HL-60/S4 treated with phorbol 12-myristate 13-acetate at 8.2 ng/mL for 4 days and 3 days (cell line): Measurements from ENCODE around the gene DOK7.

Source experiments
- in situ Hi-C: fragments of 300-500 bp; cut with MboI; formaldehyde crosslinking; loops from 2 replicates; pipeline ENCODE4 v1.15.0; 2022; ENCODE audit warnings: low sequenced_read_pairs

DOK7 gene

DNA sequence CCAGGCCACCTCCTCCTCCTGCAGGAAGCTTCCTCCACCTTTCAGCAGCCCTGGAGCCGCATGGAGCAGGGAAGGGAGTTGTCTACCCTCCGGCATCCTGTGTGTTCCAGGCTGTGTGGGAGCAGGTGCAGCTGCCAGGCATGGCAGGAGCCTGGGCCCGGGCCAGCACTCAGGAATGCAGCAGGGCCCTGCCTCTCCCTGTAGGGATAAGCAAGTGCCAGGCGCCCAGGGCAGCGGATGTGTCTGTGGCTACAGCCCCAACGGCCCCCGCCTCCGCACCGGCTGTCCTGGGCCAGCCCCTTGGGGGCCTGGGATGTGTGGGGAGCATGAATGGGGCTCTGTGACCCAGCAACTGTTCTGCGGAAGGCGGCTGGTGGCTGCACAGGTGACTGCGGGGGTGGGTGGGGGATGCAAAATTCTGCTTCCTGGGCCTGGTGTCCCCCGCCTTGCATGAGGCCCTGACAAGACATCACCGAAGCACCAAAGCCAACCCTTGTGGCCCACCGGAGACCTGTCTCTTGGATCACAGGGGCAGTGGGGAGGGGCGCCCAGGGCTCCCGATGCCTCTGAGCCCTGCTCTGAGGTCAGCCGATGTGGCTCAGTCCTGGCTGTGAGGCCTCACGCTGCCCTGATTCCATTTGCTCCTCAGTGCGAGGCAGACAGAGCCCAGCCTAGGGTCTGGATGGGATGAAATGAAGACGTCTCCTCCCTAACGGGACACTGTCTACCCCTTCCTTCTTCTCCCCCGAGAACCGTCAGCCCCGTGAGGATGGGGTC is 1.4 kb upstream of the DOK7 start:
- in situ Hi-C loops: no loop called here

DNA sequence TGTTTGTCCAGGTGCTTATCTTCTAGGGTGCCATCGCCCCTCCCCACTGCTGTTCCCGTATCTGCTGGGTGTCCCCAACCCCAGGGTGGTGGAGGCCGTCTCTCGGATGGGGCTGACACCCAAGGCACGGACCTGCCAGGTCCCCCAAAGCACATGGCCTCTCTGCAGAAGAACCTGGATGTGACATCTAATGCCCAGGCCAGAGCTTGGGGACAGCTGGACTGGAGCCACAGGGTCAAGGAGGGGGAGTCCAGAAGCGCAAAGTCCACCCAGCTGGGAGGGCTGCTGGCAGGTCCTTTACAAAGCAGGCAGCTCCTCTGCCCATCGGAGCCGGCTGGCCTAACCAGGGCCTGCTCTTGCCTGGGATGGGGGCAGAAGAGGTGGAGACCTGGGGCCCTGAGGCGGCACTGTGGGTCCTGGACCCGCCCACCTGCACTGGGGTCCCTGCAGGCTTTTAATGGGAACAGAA is 751 bp upstream of the DOK7 start:
- in situ Hi-C loops: no loop called here

DNA sequence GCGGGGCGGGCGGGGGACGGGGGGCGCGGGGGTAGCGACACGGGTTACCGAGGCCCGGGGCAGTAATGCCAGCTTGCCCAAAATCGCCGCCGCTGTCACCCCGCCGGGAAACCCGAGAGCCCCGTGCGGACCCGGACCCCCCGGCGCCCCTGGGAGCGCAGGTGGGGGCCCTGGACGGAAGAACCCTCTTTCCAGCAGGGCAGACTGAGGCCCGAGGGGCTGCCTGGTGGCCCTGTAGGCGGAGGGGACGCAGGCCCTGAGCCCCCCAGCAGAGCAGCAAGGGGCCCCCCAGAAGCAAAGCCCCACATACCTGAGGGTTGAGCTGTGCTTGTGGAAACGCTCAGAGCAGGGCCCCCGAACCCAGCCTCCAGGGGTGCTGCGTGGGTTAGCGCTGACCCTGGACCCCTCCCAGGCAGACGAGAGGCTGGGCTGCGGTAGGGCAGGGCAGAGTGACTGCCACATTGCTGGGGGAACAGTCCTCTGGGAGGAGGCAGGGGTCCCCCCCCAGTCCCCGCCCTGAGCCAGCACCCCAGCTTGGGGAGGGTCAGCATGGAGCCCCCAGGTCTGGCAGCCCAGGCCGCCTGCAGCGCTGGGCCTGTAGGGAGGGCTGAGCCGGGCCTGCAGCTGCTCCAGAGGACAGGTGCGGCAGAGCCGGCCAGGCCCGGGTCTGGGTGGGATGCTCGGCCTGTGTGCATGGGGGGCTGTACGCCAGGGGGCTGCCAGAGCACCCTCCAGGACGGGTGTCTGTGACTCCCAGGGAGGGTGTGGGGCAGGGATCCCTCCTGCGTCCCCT is 646 bp downstream of the DOK7 start:
- in situ Hi-C loops: no loop called here

DNA sequence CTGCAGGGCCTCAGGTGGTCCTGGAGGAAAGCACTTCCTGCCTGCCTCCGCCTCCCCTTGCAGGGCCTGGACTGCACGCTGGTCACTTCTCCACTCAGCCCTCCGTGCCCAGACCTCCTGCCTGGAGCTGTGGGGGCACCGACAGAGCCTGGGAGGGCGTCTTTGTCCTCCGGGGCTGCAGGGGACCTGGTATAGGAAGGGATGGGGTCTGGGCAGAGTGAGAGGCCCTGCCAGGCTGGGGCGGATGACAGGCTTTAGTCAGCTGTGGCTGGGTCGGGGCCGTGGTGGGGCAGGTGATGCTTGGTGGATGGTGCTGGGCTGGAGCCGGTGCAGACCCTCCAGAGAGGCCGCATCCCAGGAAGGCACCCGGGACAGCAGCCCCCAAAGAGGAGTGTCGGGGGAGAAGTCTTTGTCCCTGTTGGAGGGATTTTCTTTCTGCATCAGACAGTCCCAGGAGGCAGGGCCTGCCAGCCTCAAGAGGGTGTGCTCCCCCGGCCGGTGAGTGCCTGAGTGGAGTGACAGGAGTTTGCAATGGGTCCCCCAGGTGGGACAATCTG is 1.3 kb downstream of the DOK7 start:
- in situ Hi-C loops: no loop called here

DNA sequence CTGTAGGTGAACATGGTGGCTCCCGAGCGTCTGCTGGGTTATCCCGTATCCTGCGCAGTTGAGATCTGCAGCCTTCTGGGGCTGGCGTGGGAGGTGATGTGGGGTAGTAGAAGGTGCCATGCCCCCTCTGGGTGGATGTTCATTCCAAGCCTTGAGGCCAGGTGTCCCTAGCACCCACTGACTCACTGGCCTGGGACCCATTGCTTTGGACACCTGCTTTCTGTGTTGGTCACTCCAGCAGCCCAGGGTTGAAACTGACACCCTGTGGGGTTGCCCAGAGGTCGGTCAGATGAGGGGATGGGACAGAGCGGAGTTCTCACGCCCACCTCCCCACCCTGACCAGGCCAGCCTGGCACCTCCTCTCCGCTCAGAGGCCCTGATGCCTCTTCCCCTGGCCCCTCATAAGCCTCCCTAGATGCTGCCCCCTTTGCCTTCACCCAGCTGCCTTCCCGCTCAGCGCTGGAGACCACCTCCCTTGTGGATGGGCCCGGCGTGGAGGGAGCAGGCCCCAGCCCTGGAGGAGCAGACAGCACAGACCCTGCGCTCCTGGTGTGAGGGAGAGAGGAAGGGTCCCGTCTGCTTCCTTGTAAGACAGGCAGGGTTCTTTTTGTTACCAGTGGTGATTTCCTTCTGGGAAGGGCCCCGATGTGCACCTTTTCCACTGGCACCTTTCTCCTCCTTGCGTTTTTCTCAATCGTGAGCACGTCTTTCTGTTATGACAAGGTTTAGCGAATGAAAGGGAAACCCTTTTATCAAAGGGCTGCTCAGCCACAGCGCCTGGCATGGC is 2.0 kb downstream of the DOK7 start:
- in situ Hi-C loops: no loop called here

DNA sequence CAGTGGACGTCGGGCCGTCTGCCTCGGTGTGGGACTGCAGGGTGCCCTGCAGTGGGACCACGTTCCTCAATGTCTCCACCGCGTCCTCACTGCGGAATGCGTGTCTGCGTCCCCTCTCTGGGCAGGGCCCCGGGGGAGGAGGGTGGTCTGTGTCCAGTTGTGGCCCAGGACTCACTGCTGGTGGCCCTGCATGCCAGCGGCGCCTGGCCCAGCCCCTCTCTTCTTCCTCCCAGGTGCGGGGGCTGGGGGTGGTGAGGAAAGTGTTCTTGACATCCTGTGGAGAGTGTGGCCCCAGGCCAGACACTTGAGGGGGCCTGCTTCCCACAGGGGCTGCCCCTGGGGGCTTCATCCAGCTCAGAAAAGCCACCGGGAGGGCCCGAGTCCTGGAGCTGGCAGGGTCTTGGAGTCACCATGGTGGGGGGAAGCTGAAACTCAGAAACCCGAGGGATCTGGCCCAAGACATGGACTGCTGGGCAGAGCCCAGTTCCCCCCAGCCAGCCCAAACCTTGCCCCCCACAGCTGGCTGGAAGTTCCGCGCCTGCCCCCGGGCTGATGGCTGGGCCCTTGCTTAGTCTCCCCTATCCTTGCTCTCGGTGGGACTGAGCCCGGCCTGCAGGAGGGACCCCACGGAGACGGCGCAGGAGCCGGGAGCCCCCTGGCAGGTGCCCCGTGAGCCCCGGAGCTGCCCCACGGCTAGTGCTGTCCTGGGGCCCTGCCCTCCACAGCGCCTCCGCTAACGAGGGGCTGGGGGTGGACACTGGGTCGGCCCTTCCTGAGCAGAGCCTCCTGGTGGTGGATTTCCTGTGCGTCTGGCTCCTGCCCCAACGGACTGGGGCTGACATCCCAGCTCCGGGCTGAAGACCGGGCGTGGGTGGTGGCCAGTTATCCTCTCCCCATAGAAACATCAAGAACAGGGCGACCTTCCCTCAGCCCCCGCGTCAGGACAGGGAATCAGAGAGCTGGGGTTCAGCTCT is 2.9 kb downstream of the DOK7 start:
- in situ Hi-C loops: no loop called here

DNA sequence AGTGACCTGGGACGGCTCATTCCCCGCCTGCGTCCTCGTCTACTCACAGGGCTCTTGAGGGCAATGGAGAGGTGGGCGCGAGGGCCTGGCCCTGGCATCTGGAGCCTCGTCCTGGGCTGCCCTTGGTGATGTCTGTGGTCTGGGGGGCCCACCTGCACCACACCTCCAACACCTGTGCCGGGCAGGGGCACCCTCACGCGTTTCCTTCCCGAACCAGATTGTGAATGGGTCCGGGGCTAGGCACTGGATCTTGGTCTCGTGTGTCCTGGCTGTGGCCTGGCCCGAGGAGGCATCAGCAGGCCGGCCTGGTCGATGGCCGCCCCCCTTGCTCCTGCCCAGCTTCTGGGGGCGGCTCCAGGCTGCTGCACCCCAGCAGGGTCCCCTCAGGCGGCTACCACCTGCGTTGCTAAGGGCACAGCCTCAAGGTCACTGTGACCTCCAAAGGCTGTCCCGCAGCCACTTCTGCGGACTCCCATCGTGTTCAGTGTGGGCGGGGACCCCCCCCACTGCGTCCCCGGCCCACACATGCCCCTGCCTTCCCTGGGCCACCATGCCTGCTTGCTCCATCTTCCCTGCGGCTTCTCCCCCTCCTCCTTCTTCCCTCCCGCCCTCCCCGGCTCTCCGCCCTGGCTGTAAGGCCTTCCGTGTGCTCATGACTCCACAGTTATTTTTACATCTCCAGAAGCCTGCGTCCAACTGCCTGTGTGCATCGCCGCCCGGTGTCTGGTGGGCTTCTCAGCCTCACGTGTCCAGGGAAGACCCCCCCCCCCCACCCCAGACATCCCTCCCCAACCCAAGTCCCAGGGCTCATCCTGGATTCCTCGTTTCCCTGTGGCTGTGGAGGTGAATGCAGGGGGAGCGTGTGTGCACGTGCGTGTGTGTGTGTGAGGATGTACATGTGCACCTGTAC is 3.8 kb downstream of the DOK7 start:
- in situ Hi-C loops: no loop called here

DNA sequence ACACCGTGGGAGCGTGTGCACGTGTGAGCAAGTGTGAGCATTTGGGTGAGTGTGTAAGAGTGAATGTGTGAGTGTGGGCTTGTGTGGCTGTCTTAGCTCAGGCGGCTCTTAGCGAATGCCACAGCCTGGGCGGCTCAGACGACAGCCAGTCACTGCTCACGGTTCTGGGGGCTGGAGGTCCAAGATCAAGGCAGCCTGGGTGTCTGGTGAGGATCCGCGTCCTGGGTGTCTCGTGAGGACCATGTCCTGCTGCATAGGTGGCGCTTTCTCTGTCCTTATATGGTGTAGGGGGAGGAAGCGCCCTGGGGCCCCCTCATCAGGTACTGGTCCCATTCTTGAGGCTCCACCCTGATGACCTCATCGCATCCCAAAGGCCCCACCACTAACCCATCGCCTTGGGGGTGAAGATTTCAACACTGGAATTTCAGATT is 4.5 kb downstream of the DOK7 start:
- in situ Hi-C loops: no loop called here

DNA sequence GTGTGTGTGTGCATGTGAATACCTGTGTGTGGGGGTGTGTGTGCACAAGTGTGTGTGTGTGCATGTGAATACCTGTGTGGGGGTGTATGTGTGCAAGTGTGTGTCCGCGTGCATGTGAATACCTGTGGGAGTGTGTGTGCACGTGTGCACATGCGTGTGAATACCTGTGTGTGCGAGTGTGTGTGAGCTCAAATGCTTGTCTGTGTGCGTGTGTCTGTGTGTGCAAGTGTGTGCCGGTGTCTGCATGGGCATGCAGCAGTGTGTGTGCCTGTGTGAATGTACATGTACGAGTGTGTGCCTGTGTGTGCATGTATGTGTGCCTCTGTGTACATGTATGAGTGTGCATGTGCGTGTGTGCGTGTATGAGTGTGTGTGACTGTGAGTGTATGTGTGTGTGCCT is 5.0 kb downstream of the DOK7 start:
- in situ Hi-C loops: no loop called here

DNA sequence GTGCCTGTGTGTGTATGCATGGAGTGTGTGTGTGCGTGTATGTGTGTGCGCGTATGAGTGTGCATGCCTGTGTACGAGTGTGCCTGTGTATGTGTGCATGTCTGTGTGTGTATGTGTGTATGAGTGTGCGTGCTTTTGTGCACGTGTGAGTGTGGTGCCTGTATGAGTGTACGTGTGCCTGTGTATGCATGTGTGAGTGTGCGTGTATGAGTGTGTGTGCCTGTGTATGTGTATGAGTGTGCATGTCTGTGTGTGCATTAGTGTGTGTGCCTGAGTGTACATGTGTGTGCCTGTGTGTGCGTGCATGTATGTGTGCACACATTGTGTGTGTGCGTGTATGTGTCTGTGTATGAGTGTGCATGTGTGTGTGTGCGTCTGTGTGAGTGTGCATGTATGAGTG is 5.7 kb downstream of the DOK7 start:
- in situ Hi-C loops: no loop called here

DNA sequence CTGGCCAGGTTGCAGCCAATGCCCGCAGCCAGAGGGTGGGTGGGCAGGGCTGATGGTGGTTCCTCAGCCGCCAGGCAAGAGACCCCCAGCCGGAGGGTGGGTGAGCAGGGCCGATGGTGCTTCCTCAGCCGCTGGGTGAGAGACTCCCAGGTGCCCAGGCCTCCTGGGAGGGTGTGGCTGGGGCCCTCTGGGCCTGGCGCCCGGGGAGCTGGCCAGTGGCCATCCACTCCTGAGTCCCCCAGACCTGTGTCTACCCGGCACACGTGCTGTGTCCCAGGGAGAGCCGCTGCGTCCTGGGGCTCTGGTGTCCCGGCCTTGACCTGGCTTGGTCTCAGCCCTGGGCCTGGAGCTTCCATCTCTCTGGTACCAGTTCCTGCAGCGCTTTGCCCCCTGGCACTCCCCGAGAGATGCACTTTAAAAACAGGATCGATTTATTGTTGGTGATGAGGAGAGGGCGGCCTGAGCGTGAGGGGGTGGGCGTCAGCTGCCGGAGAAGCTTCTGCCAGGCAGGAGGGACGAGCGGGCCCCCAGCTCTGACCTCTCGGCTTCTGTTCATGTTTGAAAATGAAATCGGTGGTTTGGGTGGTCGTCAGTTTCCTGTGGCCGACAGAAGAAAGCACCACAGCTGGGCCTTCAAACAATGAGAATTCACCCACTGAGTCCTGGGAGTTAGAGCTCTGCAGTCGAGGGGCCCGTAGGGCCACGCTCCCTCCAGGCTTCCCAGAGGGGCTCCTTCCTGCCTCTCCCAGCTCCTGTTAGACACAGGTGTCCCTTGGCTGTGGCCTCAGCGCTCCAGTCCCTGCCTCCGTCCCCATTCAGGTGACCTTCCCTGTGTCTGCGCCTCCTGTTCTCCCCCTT is 6.5 kb downstream of the DOK7 start:
- in situ Hi-C loops: no loop called here

DNA sequence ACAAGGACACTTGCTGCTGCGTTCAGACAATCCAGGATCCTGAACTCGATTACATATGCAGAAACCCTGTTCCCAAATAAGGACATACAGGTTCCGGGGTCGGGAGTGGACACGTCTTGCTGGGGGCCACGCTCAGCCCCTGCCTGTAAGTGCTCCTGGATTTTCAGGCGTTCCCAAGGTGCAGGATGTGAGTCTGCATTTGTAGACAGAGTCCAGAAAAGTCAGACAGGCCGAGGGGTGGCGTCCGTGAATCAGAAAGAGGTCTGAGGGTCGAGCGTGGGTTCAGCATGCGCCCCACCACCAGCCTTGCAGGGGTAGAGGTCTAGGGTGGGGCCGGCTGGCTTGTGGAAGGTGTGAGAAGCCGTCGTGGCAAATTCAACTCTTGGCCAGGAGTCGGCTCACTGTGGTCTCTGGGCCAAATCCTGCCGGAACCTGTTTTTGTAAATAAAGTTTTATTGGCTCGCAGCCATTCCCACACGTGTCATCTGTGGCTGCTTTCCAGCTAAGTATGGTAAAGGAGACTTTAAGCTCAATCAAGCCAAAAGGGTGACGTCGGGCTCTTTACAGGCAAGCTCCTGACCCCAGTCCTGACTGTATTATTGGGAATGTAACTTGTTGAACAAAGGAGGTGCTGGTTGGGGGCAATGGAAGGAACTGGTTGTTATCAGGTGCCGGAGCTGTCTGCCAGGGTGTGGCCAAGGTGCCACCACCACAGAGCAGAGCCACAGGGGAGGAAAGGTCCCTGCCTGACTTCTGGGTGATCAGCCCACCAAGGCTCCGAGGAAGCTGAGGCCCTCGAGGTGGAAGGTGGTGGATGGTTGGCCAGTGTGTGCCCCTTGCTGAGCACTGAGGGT is 7.4 kb downstream of the DOK7 start:
- in situ Hi-C loops: no loop called here

DNA sequence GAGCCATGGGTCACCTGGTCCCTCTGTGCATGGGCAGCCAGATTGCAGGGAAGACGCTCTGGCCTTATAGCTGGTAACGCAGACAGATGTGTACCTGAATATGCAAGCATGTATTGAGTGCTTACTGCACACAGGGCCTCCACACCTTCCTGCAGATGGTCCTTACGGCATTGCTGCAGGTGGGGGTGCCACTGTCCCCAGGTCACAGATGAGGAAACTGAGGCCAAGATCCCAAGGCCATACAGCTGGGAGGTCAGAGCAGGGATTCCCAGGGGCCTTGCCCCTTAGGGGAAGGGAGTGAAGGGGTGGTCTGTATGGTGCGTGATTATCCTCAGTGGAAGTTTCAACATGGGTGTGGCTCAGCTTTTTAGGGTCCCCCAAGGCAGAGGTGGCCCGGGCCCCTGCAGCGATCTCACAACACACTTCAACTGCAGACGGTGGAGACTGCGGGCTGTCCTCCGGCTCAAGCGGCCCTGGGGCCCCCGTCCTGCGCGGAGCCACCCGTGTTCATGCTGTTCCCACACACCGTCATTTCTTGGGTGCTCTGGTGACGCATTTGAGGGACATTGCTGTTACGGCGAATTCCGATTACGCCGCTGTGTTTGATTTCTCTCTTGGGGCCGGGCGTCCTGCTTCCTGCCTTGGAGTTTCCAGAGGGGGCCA is 8.1 kb downstream of the DOK7 start:
- in situ Hi-C loops: no loop called here

DNA sequence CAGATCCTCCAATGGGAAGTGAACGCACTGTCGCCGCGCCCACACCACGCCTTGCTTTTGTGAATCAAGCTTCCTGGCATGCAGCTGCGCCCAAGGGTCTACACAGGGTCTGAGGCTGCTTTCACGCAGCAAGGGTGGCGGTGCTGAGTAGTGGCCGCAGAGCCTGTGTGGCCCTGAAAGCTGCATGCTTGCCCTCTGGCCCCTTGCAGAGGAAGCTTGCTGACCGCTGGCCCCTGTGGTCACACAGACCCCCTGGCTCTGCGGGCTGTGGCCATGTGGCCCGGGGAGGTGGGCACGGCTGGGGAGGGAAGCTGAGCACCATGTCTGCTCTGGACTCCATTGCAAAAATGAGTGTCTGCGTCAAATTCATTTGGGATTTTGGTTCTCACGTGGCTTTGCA is 8.8 kb downstream of the DOK7 start:
- in situ Hi-C loops: no loop called here

DNA sequence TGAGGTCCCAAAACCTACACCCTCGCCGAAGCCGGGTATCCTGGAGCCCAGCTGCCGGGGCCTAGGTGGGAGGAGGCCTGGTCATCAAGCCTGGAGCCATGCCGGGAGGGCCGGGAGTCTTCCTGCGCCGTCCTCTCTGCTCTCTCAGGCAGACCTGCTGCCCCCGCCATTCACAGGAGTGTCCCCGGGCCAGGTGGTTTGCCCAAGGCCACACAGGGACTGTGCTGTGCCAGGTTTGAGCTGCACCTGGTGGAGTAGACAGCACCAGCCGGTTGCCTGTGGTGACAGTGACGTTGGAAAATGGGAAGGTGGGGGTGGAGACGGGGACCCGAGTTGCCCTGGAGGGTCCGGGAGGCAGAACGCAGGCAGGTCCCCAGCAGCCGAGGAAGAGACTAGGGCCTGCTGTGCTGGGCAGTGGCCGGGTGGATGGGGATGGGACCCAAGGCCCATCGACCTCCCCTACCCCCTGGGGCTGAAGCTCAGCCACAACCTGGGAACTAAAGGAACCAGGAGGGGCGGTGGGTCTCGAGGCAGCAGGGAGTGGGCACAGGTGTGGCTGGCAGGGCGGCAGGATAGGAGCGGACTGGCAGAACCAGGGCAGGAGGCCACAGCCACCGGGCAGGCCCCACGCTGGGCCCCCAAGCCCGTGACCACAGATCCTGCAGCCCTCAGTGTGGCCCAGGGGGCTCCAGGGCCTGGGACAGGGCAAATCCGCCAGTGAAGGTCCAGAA is 9.5 kb downstream of the DOK7 start:
- in situ Hi-C loops: no loop called here
